Neuronal stem cell (in vitro differentiated cells): ENCODE measurements around the gene DCT.

Experiments used
- DNase-seq: peaks from one replicate; pipeline ENCODE4 v3.0.0-alpha.2; 2013; ENCODE audit warnings: low spot score
- H2AFZ ChIP-seq: one replicate; pipeline ENCODE4 v1.6.1; 2013; ENCODE audit warnings: mild to moderate bottlenecking, low read length, inconsistent platforms
- H2AK5ac ChIP-seq: 2 replicates; pipeline ENCODE4 v1.6.1; 2013; ENCODE audit warnings: low read depth, mild to moderate bottlenecking, inconsistent platforms, low read length, moderate library complexity, mixed read lengths
- H2BK120ac ChIP-seq: 2 replicates; pipeline ENCODE4 v1.6.1; 2013; ENCODE audit warnings: low read depth, mild to moderate bottlenecking, inconsistent platforms, low read length, moderate library complexity, mixed read lengths
- H2BK12ac ChIP-seq: one replicate; pipeline ENCODE4 v1.6.1; 2013; ENCODE audit warnings: low read length, inconsistent platforms
- H2BK15ac ChIP-seq: 2 replicates; pipeline ENCODE4 v1.6.1; 2013; ENCODE audit warnings: mild to moderate bottlenecking, low read length, inconsistent platforms, mixed read lengths
- H2BK5ac ChIP-seq: one replicate; pipeline ENCODE4 v1.6.1; 2013; ENCODE audit warnings: inconsistent platforms, mild to moderate bottlenecking, low read length, moderate library complexity
- H3K14ac ChIP-seq: one replicate; pipeline ENCODE4 v1.6.1; 2013; ENCODE audit warnings: low read length, inconsistent platforms
- H3K18ac ChIP-seq: 2 replicates; pipeline ENCODE4 v1.6.1; 2013; ENCODE audit warnings: low read length, inconsistent platforms
- H3K23ac ChIP-seq: 2 replicates; pipeline ENCODE4 v1.6.1; 2013; ENCODE audit warnings: low read depth, mild to moderate bottlenecking, mixed read lengths, low read length, inconsistent platforms; ENCODE audit not compliant: poor library complexity
- H3K27ac ChIP-seq: replicated peaks from 3 replicates; pipeline ENCODE4 v1.5.1; 2013; ENCODE audit warnings: low read length, inconsistent platforms
- H3K27me3 ChIP-seq, 3 experiments: 2 replicates each; pipeline ENCODE4 v1.6.1; 2013; ENCODE audit warnings: low read length in 3 of 3, mild to moderate bottlenecking in 2 of 3, inconsistent platforms in 1 of 3, low read depth in 1 of 3, mixed read lengths in 1 of 3, moderate library complexity in 1 of 3; ENCODE audit not compliant: control insufficient read depth in 3 of 3, insufficient read depth in 3 of 3
- H3K36me3 ChIP-seq, 2 donors: replicated peaks in 1 of 2; 2 replicates each; pipeline ENCODE4 v1.6.1; 2013; ENCODE audit warnings: low read length in 2 of 2; ENCODE audit not compliant: control insufficient read depth in 2 of 2, insufficient read depth in 2 of 2
- H3K4ac ChIP-seq: 2 replicates; pipeline ENCODE4 v1.6.1; 2013; ENCODE audit warnings: inconsistent platforms, mild to moderate bottlenecking, low read length, moderate library complexity
- H3K4me1 ChIP-seq, 2 donors: 1 replicate in 1 of 2; 2 replicates in 1 of 2; pipeline ENCODE4 v1.6.1; 2013; ENCODE audit warnings: low read length in 2 of 2, low read depth in 1 of 2; ENCODE audit not compliant: control insufficient read depth in 2 of 2, insufficient read depth in 1 of 2
- H3K4me2 ChIP-seq: one replicate; pipeline ENCODE4 v1.6.1; 2013; ENCODE audit warnings: mild to moderate bottlenecking, low read length, inconsistent platforms; ENCODE audit not compliant: insufficient read depth, poor library complexity, severe bottlenecking
- H3K4me3 ChIP-seq, 2 donors: 2 replicates each; pipeline ENCODE4 v1.5.1; 2013; ENCODE audit warnings: low read length in 2 of 2, mild to moderate bottlenecking in 2 of 2, inconsistent platforms in 1 of 2, moderate library complexity in 1 of 2
- H3K79me1 ChIP-seq: one replicate; pipeline ENCODE4 v1.6.1; 2013; ENCODE audit warnings: low read depth, mild to moderate bottlenecking, inconsistent platforms, low read length, moderate library complexity
- H3K9ac ChIP-seq: one replicate; pipeline ENCODE4 v1.6.1; 2013; ENCODE audit warnings: mild to moderate bottlenecking, low read depth, low read length, inconsistent platforms; ENCODE audit not compliant: poor library complexity
- H3K9me3 ChIP-seq, 2 donors: replicated peaks in 1 of 2; 2 replicates each; pipeline versions ENCODE3 to v1.6.1; 2013; ENCODE audit warnings: low read length in 2 of 2, mild to moderate bottlenecking in 2 of 2, inconsistent platforms in 1 of 2, low read depth in 1 of 2, mixed read lengths in 1 of 2, moderate library complexity in 1 of 2; ENCODE audit not compliant: control insufficient read depth in 2 of 2, insufficient read depth in 1 of 2
- H4K8ac ChIP-seq: one replicate; pipeline ENCODE4 v1.6.1; 2013; ENCODE audit warnings: low read depth, mild to moderate bottlenecking, inconsistent platforms, low read length, moderate library complexity
- H4K91ac ChIP-seq: one replicate; pipeline ENCODE4 v1.6.1; 2013; ENCODE audit warnings: low read length, low read depth, mild to moderate bottlenecking, inconsistent platforms; ENCODE audit not compliant: poor library complexity
- WGBS, 2 donors: extraction: QIAGEN DNeasy Blood & Tissue Kit; methylation state at CpG; one replicate each; pipeline ENCODE4 v1.1.7; 2013; ENCODE audit warnings: missing lambda C conversion rate in 2 of 2, mixed read lengths in 1 of 2; ENCODE audit not compliant: insufficient read length in 2 of 2, insufficient replicate concordance in 1 of 2; ENCODE audit errors: extremely low coverage in 2 of 2; 5-methylcytosine and 5-hydroxymethylcytosine counted together

Gene DCT

DNA sequence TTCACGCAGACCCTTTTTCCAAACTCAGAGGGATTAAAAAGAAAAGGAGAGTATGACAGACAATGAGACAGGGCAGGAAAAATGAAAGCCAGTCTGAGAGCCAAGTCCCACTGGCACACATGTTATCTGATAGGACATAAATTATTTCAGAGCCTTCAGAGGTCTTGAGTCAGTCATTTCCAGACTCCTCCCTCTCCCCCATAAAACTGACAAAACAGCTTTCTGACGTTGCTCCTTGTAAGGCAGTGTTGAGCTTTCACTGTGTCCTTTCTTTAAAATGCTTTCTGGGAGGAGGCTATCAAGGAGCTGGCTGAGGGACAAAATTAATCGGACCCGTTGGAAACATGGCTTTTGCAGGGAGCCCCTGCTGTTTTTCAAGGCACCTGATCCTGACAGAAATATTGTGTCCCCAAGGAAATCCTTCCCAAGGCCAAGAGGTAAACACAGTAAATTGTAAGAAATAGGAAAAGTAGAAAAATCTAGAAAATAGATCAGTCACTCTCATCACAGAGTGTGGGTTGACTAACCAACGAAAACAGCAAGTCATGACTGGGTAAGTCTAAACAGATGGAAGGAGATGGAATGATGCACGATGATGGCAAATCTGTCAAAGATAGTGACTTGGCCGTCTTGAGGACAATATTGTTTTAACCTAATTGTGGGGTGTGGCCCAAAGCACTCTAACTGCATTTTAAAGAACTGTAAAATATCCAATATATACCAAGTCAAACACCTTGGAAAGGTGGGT lies 89.7 kb downstream of the DCT start:
- H3K9ac ChIP-seq, result no peak overlapping the region
- no peak overlapping the region for H3K18ac ChIP-seq
- no peak for DNase-seq
- no peak overlapping the region for H2BK120ac ChIP-seq
- no peak overlapping the region for H3K4me2 ChIP-seq
- no peak overlapping the region for H2BK15ac ChIP-seq
- no peak overlapping the region for H3K14ac ChIP-seq
- H3K9me3 ChIP-seq, result no peaks in the 10 kb centered on the region
- H3K36me3 ChIP-seq, result no peaks in the 10 kb centered on the region
- no peak overlapping the region for H3K4ac ChIP-seq
- H3K4me1 ChIP-seq, result peaks cover 0 to 6% of the 10 kb centered on the region in 2 donors
- no peak overlapping the region for H2AK5ac ChIP-seq
- no peak overlapping the region for H3K23ac ChIP-seq
- no peak overlapping the region for H2BK5ac ChIP-seq
- WGBS, 2 donors, result no CpG with 5 or more reads among the region's 7 CpGs
- no peaks in the 10 kb centered on the region for H3K27me3 ChIP-seq
- no peak overlapping the region for H3K4me3 ChIP-seq
- no peak overlapping the region for H3K27ac ChIP-seq
- H4K91ac ChIP-seq, result no peak overlapping the region
- H4K8ac ChIP-seq, result no peak overlapping the region
- no peak overlapping the region for H2BK12ac ChIP-seq
- no peaks in the 10 kb centered on the region for H3K79me1 ChIP-seq
- H2AFZ ChIP-seq, result no peak overlapping the region

DNA sequence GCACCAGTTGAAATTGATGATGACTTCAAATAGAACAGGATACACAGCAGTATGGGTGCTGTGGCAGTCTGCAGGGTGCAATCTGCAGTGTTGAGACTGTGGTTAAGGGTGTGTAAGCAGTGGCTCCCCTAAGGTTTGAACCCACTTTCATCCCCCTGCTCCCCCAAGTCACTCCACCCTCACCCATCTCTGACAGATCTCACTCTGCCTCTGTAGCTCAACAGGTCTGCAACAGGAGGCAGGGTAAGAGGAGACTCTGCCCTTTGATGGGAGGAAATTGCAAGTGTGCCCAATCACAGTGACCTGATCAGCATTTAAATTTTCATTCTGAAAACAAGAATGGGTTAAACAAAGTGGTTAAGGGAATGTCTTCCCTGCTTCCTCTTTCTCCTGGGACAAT lies 92.4 kb downstream of the DCT start:
- no peak for DNase-seq
- H3K27ac ChIP-seq, result no peak overlapping the region

More for the DNA sequence above, 92.4 kb downstream of the DCT start:
- Histone ChIP-seq H2BK120ac (no peak overlapping the region), H3K9ac (no peak overlapping the region), H3K4me1 (peaks cover 0 to 5% of the 10 kb centered on the region in 2 donors), H3K36me3 (no peaks in the 10 kb centered on the region), H4K8ac (no peak overlapping the region), H3K14ac (no peak overlapping the region), H3K79me1 (no peaks in the 10 kb centered on the region), H3K27me3 (no peaks in the 10 kb centered on the region), H3K4ac (no peak overlapping the region), H3K4me3 (no peak overlapping the region), H2BK15ac (no peak overlapping the region), H2BK12ac (no peak overlapping the region), H3K18ac (no peak overlapping the region), H4K91ac (no peak overlapping the region), H2BK5ac (no peak overlapping the region), H2AK5ac (no peak overlapping the region), H3K9me3 (no peaks in the 10 kb centered on the region), H3K23ac (no peak overlapping the region), H2AFZ (no peak overlapping the region), H3K4me2 (no peak overlapping the region)
